Gastroesophageal sphincter (tissue), 4 donors: ENCODE data around the gene CEBPE. TPM values are rescaled to one million over a fixed set of nuclear protein-coding genes. Genes with fewer than 3 reads are reported as not detected.

Experiments used
- ATAC-seq: fragments of 150-250 bp; one replicate; pipeline ENCODE4 v1.9.1; 2016; ENCODE audit warnings: mild to moderate bottlenecking, moderate library complexity
- H3K27ac ChIP-seq, 4 donors: fragments of 200-600 bp; sonication (generic) in 3 of 4; 1 replicate in 3 of 4; 2 replicates in 1 of 4; pipeline ENCODE4 v1.5.1; 2016 to 2019
- H3K27me3 ChIP-seq: fragments of 200-600 bp; sonication (generic); one replicate; pipeline ENCODE4 v1.5.1; 2019
- H3K36me3 ChIP-seq, 2 donors: fragments of 200-600 bp; sonication (generic); one replicate each; pipeline ENCODE4 v1.5.1; 2019; ENCODE audit warnings: control low read depth in 1 of 2
- H3K4me1 ChIP-seq, 3 donors: fragments of 200-600 bp; sonication (generic); 1 replicate in 2 of 3; 2 replicates in 1 of 3; pipeline ENCODE4 v1.5.1; 2016 to 2019; ENCODE audit warnings: control low read depth in 2 of 3
- H3K4me3 ChIP-seq, 2 donors: fragments of 200-600 bp; sonication (generic); one replicate each; pipeline ENCODE4 v1.5.1; 2019; ENCODE audit warnings: mild to moderate bottlenecking in 1 of 2, moderate library complexity in 1 of 2
- H3K9me3 ChIP-seq, 3 donors: fragments of 200-600 bp; sonication (generic); one replicate each; pipeline ENCODE4 v1.5.1; 2017 to 2019; ENCODE audit warnings: control low read depth in 2 of 3
- CTCF ChIP-seq, 4 experiments: fragments of 200-600 bp in 2 of 4; fragments of 450-650 bp in 2 of 4; sonication (generic) in 1 of 4; IDR thresholded peaks; one replicate each; pipeline ENCODE4 v1.5.1; 2017 to 2019; ENCODE audit warnings: antibody characterized with exemption in 4 of 4, mild to moderate bottlenecking in 2 of 4, moderate library complexity in 2 of 4
- EP300 ChIP-seq: sonication (generic); formaldehyde crosslinking; IDR thresholded peaks from one replicate; pipeline ENCODE4 v1.6.1; 2017; ENCODE audit warnings: antibody characterized with exemption, mild to moderate bottlenecking
- POLR2A ChIP-seq, 2 donors: fragments of 450-650 bp; IDR thresholded peaks; one replicate each; pipeline ENCODE4 v1.6.1; 2017; ENCODE audit warnings: antibody characterized with exemption in 2 of 2, mild to moderate bottlenecking in 2 of 2, moderate library complexity in 1 of 2
- POLR2AphosphoS5 ChIP-seq: sonication (generic); formaldehyde crosslinking; IDR thresholded peaks from one replicate; pipeline ENCODE4 v1.6.1; 2017; ENCODE audit warnings: antibody characterized with exemption
- WGBS, 2 donors: methylation state at CpG; one replicate each; pipeline ENCODE4 v1.1.5; 2018; ENCODE audit warnings: low coverage in 1 of 2; 5-methylcytosine and 5-hydroxymethylcytosine counted together
- total RNA-seq, 4 donors: library from RNA; depleted of rRNA; stranded (reverse); fragments of >200 nt; gene quantifications; one replicate each; pipeline ENCODE4 v1.1.0, GENCODE V29; 2016

CEBPE gene
- total RNA-seq, 4 donors from 2014 or later, result not detected

- H3K4me1 ChIP-seq, result peaks cover 10 to 67% (median 24%) of the 10 kb centered on the region in 3 donors
- H3K4me3 ChIP-seq, result peak overlapping the region; percentile 41 to 62
- peaks cover 3 to 76% of the 10 kb centered on the region in 2 donors for H3K36me3 ChIP-seq
- peak overlapping the region; percentile 37 to 90 (median 84) for H3K27ac ChIP-seq
- 0% methylated on average over 9 to 14 of the region's 14 CpGs for WGBS, 2 donors
- peak; percentile 70 for TF ChIP-seq POLR2AphosphoS5
- peak in 1 of 4 experiments; percentile 37 for TF ChIP-seq CTCF (IDR thresholded peaks at IDR 0.05)
- no peak for TF ChIP-seq POLR2A (IDR thresholded peaks at IDR 0.05)
- H3K9me3 ChIP-seq, result no peaks in the 10 kb centered on the region
- H3K27me3 ChIP-seq, result no peaks in the 10 kb centered on the region
- ATAC-seq, result peak; percentile 92
Measured at GRCh38 chr14:23071244-23071920, 47.7 kb downstream of the CEBPE start.

- Histone ChIP-seq H3K36me3 (peaks cover 0 to 76% of the 10 kb centered on the region in 2 donors), H3K4me3 (peak overlapping the region; percentile 41 to 62), H3K27ac (peak overlapping the region; percentile 37 to 85 (median 68)), H3K9me3 (no peaks in the 10 kb centered on the region), H3K4me1 (peaks cover 10 to 60% (median 24%) of the 10 kb centered on the region in 3 donors), H3K27me3 (no peaks in the 10 kb centered on the region)
- 6% methylated on average over 9 of the region's 10 CpGs for WGBS, 2 donors
- TF ChIP-seq POLR2AphosphoS5, result no peak
- ATAC-seq, result no peak
Measured at GRCh38 chr14:23070262-23071129, 48.6 kb downstream of the CEBPE start.

DNA sequence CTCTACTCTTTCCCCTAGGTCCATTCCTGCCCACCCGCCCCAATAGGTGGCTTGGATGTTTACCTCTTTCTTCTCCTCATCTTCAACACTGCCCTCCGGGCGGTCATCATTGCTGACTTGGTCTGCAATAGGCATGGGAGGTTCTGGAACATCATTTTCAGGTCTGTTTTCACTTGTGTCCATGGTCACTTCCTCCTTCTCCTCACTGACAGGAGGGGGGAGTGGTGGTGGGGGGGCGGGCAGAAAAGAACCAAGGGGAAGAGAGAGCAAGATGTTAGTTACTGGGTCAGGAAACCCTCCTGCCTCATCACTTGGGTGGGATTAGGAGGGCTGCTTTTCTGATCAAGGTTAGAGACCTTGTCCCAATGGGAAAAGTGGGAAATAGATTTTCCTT lies 49.6 kb downstream of the CEBPE start:
- 88% methylated on average over 3 of the region's 4 CpGs; no CpG with 5 or more reads in 1 of the 2 donors for WGBS, 2 donors
- TF ChIP-seq EP300 (no peak), CTCF (IDR thresholded peaks at IDR 0.05) (no peak), POLR2A (IDR thresholded peaks at IDR 0.05) (no peak), POLR2AphosphoS5 (no peak)
- Histone ChIP-seq H3K27me3 (no peaks in the 10 kb centered on the region), H3K4me3 (no peak overlapping the region), H3K36me3 (peaks cover 0 to 76% of the 10 kb centered on the region in 2 donors), H3K9me3 (no peaks in the 10 kb centered on the region), H3K4me1 (peaks cover 10 to 60% (median 24%) of the 10 kb centered on the region in 3 donors), H3K27ac (peak overlapping the region in 3 of 4 donors; percentile 29 to 68 (median 47))
- ATAC-seq, result no peak

GRCh38 chr14:23068789-23069412 lies 50.2 kb downstream of the CEBPE start:
- peak overlapping the region in 3 of 4 donors; percentile 37 to 68 (median 47) for H3K27ac ChIP-seq
- TF ChIP-seq EP300 (no peak), POLR2AphosphoS5 (peak; percentile 12), CTCF (IDR thresholded peaks at IDR 0.05) (peak; percentile 95 to 99 (median 98)), POLR2A (IDR thresholded peaks at IDR 0.05) (no peak)

More at GRCh38 chr14:23068789-23069412, 50.2 kb downstream of the CEBPE start:
- Histone ChIP-seq H3K36me3 (peaks cover 0 to 76% of the 10 kb centered on the region in 2 donors), H3K9me3 (no peaks in the 10 kb centered on the region), H3K27me3 (no peaks in the 10 kb centered on the region), H3K4me1 (peaks cover 10 to 60% (median 24%) of the 10 kb centered on the region in 3 donors), H3K4me3 (no peak overlapping the region)
- ATAC-seq, result peak; percentile 82
- 19 to 30% methylated on average over 7 to 8 of the region's 8 CpGs for WGBS, 2 donors
